SU-DHL-6 (cell line): ENCODE data around the gene NIFK.

Experiments used
- CTCF ChIP-seq: fragments of 200-600 bp; sonication (generic); IDR thresholded peaks from one replicate; pipeline ENCODE4 v1.5.1; 2017; ENCODE audit warnings: antibody characterized with exemption, mild to moderate bottlenecking, low read length, moderate library complexity; ENCODE audit not compliant: insufficient read depth, poor library complexity, severe bottlenecking
- EZH2phosphoT487 ChIP-seq: fragments of 200-600 bp; sonication (generic), shearing (Covaris generic); conservative IDR thresholded peaks from 2 replicates; pipeline ENCODE4 v1.6.1; 2018; ENCODE audit warnings: mild to moderate bottlenecking, antibody characterized with exemption, low read length, moderate library complexity, mixed read lengths

GRCh38 chr2:121754851-121755236, 18.2 kb upstream of the NIFK start:
- TF ChIP-seq CTCF (no peak), EZH2phosphoT487 (no peak)
